HCT116 (cell line): ENCODE measurements around the gene TBC1D14. TPM values are rescaled to one million over a fixed set of nuclear protein-coding genes. Genes with fewer than 3 reads are reported as not detected.

Experiments
- ATAC-seq: fragments of 200-7000 bp; cut with Tn5 transposase; 2 replicates; pipeline ENCODE4 v1.9.1; 2020; ENCODE audit warnings: mild to moderate bottlenecking, moderate library complexity
- BruUV-seq: library from RNA; stranded (reverse); fragments of 400-500 nt; replicated peaks from 2 replicates; lab custom pipeline; 2021; lab: Mats Ljungman, UMichigan
- CTCF ChIA-PET: fragments of 300-600 bp; sonication (Branson Sonifier 250); formaldehyde crosslinking; loops from one replicate; lab custom pipeline; 2021; ENCODE audit warnings: antibody characterized with exemption; lab: Charles Lee
- POLR2A ChIA-PET: fragments of 300-600, 350-600 bp; sonication (Branson Sonifier 250); formaldehyde crosslinking; loops from one replicate; lab custom pipeline; 2021; ENCODE audit warnings: antibody characterized with exemption; lab: Charles Lee
- RAD21 ChIA-PET, 2 experiments: fragments of 300-600 bp; sonication (Branson Sonifier 250); formaldehyde crosslinking; loops; one replicate each; lab custom pipeline; 2023; ENCODE audit warnings: low total read pairs in 2 of 2; ENCODE audit not compliant: uncharacterized antibody in 2 of 2, unreplicated experiment in 2 of 2, low non-redundant PET in 1 of 2; lab: Charles Lee
- DNase-seq: peaks from one replicate; pipeline ENCODE4 v3.0.0-alpha.2; 2010; ENCODE audit warnings: low read depth, low spot score
- H2AFZ ChIP-seq: fragments of 200-600 bp; shearing (Covaris generic), sonication (generic); 2 replicates; pipeline ENCODE4 v1.6.1; 2017; ENCODE audit warnings: low read depth, mixed run types, mixed read lengths, antibody characterized with exemption, low read length; ENCODE audit not compliant: poor library complexity, severe bottlenecking
- H3K27ac ChIP-seq: 2 replicates; pipeline ENCODE4 v1.5.1; 2012; ENCODE audit warnings: low read depth, low read length
- H3K27me3 ChIP-seq: fragments of 200-600 bp; sonication (generic); 2 replicates; pipeline ENCODE4 v1.6.1; 2016; ENCODE audit warnings: mixed run types, low read length, mixed read lengths; ENCODE audit not compliant: insufficient read depth
- H3K36me3 ChIP-seq, 2 experiments: fragments of 200-500 bp in 1 of 2; fragments of 200-600 bp in 1 of 2; sonication (Bioruptor generic) in 1 of 2; sonication (generic) in 1 of 2; 2 replicates each; pipeline versions ENCODE4 v1.5.1 to v1.6.1; 2014 to 2016; ENCODE audit warnings: low read length in 2 of 2, inconsistent platforms in 1 of 2, mixed read lengths in 1 of 2, mixed run types in 1 of 2; ENCODE audit not compliant: insufficient read depth in 2 of 2, control insufficient read depth in 1 of 2
- H3K4me1 ChIP-seq, 2 experiments: fragments of 200-600 bp in 1 of 2; sonication (generic) in 1 of 2; 2 replicates each; pipeline versions ENCODE4 v1.5.1 to v1.6.1; 2012 to 2017; ENCODE audit warnings: low read length in 2 of 2, inconsistent platforms in 1 of 2, mild to moderate bottlenecking in 1 of 2, mixed read lengths in 1 of 2, mixed run types in 1 of 2, moderate library complexity in 1 of 2; ENCODE audit not compliant: insufficient read depth in 2 of 2, control insufficient read depth in 1 of 2
- H3K4me2 ChIP-seq: fragments of 200-600 bp; sonication (generic); 2 replicates; pipeline ENCODE4 v1.6.1; 2017; ENCODE audit warnings: mixed run types, low read length, mixed read lengths
- H3K4me3 ChIP-seq, 2 experiments: fragments of 200-600 bp in 1 of 2; sonication (generic) in 1 of 2; replicated peaks in 1 of 2; 2 replicates each; pipeline ENCODE4 v1.5.1; 2011 to 2016; ENCODE audit warnings: low read length in 2 of 2, control low read depth in 1 of 2, low read depth in 1 of 2, mild to moderate bottlenecking in 1 of 2, mixed read lengths in 1 of 2, mixed run types in 1 of 2
- H3K79me2 ChIP-seq: fragments of 200-600 bp; sonication (generic); 2 replicates; pipeline ENCODE4 v1.6.1; 2017; ENCODE audit warnings: mild to moderate bottlenecking, mixed run types, low read length, moderate library complexity, mixed read lengths; ENCODE audit not compliant: insufficient read depth
- H3K9ac ChIP-seq: fragments of 200-600 bp; sonication (generic); 2 replicates; pipeline ENCODE4 v1.6.1; 2016; ENCODE audit warnings: low read length, mixed read lengths
- H3K9me2 ChIP-seq: fragments of 200-600 bp; sonication (generic), shearing (Covaris generic); 2 replicates; pipeline ENCODE4 v1.6.1; 2017; ENCODE audit warnings: mixed run types, mild to moderate bottlenecking, moderate library complexity; ENCODE audit not compliant: insufficient read depth
- H3K9me3 ChIP-seq, 2 experiments: fragments of 200-500 bp in 1 of 2; fragments of 200-600 bp in 1 of 2; sonication (Bioruptor generic) in 1 of 2; sonication (generic) in 1 of 2; 2 replicates each; pipeline ENCODE4 v1.6.1; 2014 to 2017; ENCODE audit warnings: low read length in 2 of 2, mixed read lengths in 2 of 2, inconsistent platforms in 1 of 2, low read depth in 1 of 2, mild to moderate bottlenecking in 1 of 2, mixed run types in 1 of 2, moderate library complexity in 1 of 2; ENCODE audit not compliant: control insufficient read depth in 1 of 2, insufficient read depth in 1 of 2
- H4K20me1 ChIP-seq: fragments of 200-600 bp; sonication (generic), shearing (Covaris generic); 2 replicates; pipeline ENCODE4 v1.6.1; 2017; ENCODE audit warnings: mixed run types, mild to moderate bottlenecking, moderate library complexity; ENCODE audit not compliant: insufficient read depth
- CEBPB ChIP-seq: IDR thresholded peaks from 2 replicates; pipeline ENCODE4 v1.6.1; 2012; ENCODE audit warnings: low read depth
- EZH2 ChIP-seq: fragments of 200-600 bp; sonication (generic); IDR thresholded peaks from 2 replicates; pipeline ENCODE4 v1.6.1; 2017; ENCODE audit warnings: antibody characterized with exemption, mixed run types
- POLR2A ChIP-seq: IDR thresholded peaks from 2 replicates; pipeline ENCODE4 v1.7.0; 2011; ENCODE audit warnings: borderline replicate concordance; ENCODE audit not compliant: insufficient read depth, insufficient read length; ENCODE audit errors: extremely low read depth
- POLR2AphosphoS5 ChIP-seq: IDR thresholded peaks from 2 replicates; pipeline ENCODE4 v1.6.1; 2011; ENCODE audit warnings: mild to moderate bottlenecking, low read depth, low read length, moderate library complexity
- SIN3A ChIP-seq: IDR thresholded peaks from 2 replicates; pipeline ENCODE4 v1.6.1; 2012; ENCODE audit warnings: low read depth
- TCF7L2 ChIP-seq: IDR thresholded peaks from 2 replicates; pipeline ENCODE4 v1.7.0; 2011; ENCODE audit warnings: borderline replicate concordance, inconsistent platforms; ENCODE audit not compliant: insufficient read depth, insufficient read length; ENCODE audit errors: extremely low read depth
- ZNF274 ChIP-seq: fragments of 200-500 bp; sonication (Bioruptor generic); IDR thresholded peaks from 2 replicates; pipeline ENCODE4 v1.6.1; 2014; ENCODE audit warnings: mild to moderate bottlenecking, low read depth, low read length, inconsistent platforms
- intact Hi-C: fragments of 100-400 bp; cut with micrococcal nuclease; formaldehyde crosslinking; loops from 2 replicates; pipeline ENCODE4 v1.10.0; 2022
- total RNA-seq: library from RNA; stranded (reverse); gene quantifications from one replicate; pipeline ENCODE4 v1.2.1, GENCODE V29; 2021; ENCODE audit not compliant: unreplicated experiment
- TF ChIP-seq, protein P1 (sequence below): IDR thresholded peaks from 2 replicates; pipeline ENCODE4 v1.6.1; 2012; ENCODE audit warnings: low read depth
- TF ChIP-seq, protein P2 (sequence below): IDR thresholded peaks from 2 replicates; pipeline ENCODE4 v1.6.1; 2012

TBC1D14 gene
- total RNA-seq, 1 experiment from 2014 or later: 62.9 TPM

DNA sequence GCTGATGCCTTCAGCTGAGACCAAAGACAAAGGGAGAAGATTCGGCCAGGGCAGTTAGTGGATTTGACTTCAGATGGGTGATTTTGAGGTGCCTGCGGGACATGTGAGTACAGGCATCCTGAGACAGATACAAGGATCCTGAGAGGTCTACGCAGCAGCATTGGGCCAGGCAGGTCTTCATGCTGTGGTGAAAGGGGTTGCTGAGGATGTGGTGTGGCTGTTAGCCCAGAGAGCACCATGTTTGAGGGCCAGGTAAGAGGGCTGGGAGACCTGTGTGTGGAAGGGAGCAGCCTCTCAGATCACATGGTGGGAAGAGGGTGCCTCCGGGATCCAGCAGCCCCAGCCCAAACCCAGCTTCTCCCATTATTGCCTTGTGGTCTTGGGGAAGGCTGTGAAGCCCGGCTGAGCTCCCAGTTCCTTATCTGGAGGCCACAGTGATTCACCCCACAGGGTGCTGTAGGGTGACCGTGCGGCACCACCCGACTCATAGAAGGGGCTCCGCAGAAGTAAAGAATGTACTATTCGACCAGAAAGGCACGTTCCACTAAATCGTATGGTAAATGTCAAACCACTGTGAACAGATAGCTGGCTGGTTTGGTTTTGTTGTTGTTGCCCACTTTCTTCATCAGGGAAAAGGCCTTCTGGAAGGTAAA lies 105.9 kb downstream of the TBC1D14 start:
- RAD21 ChIA-PET: no interaction called here
- CTCF ChIA-PET: no interaction called here
- ATAC-seq: no peak
- no peak overlapping the region for H3K27ac ChIP-seq
- no peaks in the 10 kb centered on the region; the same call in 1 of the 2 replicates for H3K79me2 ChIP-seq
- no peaks in the 10 kb centered on the region for H3K9me2 ChIP-seq
- no peak overlapping the region for H3K4me2 ChIP-seq
- H3K36me3 ChIP-seq: peaks cover 13 to 39% of the 10 kb centered on the region in 2 experiments
- H3K9me3 ChIP-seq: no peaks in the 10 kb centered on the region
- H2AFZ ChIP-seq: no peak overlapping the region
- H3K4me3 ChIP-seq: no peak overlapping the region
- TF ChIP-seq SIN3A: no peak
- TF ChIP-seq POLR2AphosphoS5: no peak
- TF ChIP-seq, protein P1, sequence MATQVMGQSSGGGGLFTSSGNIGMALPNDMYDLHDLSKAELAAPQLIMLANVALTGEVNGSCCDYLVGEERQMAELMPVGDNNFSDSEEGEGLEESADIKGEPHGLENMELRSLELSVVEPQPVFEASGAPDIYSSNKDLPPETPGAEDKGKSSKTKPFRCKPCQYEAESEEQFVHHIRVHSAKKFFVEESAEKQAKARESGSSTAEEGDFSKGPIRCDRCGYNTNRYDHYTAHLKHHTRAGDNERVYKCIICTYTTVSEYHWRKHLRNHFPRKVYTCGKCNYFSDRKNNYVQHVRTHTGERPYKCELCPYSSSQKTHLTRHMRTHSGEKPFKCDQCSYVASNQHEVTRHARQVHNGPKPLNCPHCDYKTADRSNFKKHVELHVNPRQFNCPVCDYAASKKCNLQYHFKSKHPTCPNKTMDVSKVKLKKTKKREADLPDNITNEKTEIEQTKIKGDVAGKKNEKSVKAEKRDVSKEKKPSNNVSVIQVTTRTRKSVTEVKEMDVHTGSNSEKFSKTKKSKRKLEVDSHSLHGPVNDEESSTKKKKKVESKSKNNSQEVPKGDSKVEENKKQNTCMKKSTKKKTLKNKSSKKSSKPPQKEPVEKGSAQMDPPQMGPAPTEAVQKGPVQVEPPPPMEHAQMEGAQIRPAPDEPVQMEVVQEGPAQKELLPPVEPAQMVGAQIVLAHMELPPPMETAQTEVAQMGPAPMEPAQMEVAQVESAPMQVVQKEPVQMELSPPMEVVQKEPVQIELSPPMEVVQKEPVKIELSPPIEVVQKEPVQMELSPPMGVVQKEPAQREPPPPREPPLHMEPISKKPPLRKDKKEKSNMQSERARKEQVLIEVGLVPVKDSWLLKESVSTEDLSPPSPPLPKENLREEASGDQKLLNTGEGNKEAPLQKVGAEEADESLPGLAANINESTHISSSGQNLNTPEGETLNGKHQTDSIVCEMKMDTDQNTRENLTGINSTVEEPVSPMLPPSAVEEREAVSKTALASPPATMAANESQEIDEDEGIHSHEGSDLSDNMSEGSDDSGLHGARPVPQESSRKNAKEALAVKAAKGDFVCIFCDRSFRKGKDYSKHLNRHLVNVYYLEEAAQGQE: no peak
- no peak for TF ChIP-seq TCF7L2
- TF ChIP-seq POLR2A: no peak
- TF ChIP-seq, protein P2, sequence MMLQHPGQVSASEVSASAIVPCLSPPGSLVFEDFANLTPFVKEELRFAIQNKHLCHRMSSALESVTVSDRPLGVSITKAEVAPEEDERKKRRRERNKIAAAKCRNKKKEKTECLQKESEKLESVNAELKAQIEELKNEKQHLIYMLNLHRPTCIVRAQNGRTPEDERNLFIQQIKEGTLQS: no peak
- no peak for TF ChIP-seq CEBPB
- TF ChIP-seq EZH2: no peak
- TF ChIP-seq ZNF274: no peak
- H3K27me3 ChIP-seq: no peaks in the 10 kb centered on the region
- H4K20me1 ChIP-seq: no peaks in the 10 kb centered on the region
- intact Hi-C loops: no loop called here
- H3K9ac ChIP-seq: no peak overlapping the region
- no TSS peak for BruUV-seq
- POLR2A ChIA-PET: interaction anchor here (1.5 kb wide), 1 partner anchor 16 kb away, joined by 3 read pairs; no protein-coding TSS in a partner anchor
- peaks cover 0 to 11% of the 10 kb centered on the region in 2 experiments; a peak in 1 of 4 replicates for H3K4me1 ChIP-seq
- DNase-seq: no peak
